GM19035 (cell line): Measurements from ENCODE around the gene TSC22D3.

Experiments
- ATAC-seq: cut with Tn5 transposase; IDR thresholded peaks from one replicate; pipeline ENCODE4 v1.9.1; 2021; ENCODE audit not compliant: unreplicated experiment

The TSC22D3 gene

DNA sequence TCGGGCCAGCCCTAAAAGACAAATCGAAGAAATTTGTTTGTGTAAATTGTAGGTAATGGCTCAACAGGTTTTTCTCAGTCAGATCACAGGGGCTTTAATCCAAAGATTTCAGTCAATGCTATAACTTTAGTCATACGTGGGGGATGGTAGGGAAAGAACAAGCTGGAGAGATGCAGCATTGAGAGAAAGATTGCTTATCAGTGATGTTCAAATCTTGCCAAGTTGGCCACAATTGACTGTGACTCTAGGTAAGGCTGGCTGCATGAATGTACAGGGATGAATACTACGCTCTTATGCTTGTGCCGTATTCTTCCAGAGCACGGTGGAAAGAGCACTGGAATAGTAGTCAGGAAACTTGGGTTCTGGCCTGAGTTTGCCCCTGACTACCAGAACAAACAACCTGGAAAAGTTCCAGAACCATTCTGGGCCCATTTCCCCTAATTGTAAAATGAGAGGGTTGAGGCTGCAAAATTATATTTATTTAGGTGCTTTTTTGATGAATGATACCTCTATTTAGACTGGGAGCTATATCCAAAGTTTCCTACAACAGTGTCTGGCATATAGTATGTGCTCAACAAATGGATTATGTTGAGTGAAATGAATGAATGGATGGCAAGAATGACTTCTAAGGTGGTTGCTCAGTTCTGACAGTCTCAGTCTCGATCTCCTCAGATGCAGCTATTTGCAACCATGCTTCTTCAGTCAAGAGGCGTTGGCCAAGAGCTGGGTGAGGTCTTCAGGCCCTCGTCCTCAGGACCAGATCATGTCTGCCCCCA, 44.4 kb downstream of the TSC22D3 start:
- ATAC-seq = no peak

DNA sequence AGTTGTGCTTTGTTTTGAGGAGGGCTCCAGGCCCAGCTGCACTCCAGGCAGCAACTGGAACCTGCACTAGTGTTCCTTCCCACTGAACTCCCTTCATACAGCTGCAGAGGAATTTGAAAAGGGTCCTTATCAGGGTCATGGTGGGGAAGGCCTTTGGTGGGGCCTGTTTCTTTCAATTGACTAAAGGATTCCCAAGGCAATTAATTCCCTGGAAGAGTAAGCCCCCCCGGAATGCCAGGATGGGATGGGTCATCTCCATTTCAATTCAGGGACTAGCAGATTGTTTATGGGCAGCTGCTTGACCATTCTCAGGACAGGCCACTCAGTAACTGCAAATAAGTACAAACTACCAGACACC, 45.3 kb downstream of the TSC22D3 start:
- ATAC-seq = no peak

DNA sequence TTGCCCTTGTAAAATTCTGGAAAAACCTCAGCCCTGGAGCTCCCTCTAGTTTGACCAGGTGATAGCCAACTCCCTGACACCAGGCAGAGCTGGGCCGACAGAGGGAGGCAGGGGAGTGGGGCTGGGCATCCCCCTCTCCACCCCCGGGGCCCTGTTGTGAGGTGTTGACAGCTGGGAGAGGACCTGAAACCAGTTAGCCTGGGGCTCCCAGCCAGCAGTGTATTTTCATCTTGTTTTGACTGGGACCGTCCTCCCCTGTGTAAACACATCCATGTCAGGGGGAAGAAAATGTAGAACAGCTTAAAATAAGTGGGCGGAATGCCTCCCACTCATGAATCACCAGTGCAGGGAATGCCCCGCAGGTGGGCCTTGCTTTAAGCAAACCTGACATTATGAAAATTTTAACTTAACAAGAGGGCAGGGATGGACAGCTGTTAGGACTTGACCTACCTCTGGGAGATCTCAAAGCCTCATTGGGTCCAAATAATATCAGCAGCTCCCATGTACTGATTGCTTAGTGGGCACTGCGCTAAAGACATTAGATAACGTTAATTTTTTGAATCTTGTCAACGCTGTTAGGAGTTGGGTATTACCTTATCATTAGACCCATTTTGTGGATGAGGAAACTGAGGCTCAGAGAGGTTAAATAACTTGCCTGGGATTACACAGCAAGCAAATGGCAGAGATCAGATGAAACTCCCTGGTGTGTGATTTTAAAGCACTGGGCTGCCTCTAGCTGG, 45.9 kb downstream of the TSC22D3 start:
- ATAC-seq = peak; percentile 89

DNA sequence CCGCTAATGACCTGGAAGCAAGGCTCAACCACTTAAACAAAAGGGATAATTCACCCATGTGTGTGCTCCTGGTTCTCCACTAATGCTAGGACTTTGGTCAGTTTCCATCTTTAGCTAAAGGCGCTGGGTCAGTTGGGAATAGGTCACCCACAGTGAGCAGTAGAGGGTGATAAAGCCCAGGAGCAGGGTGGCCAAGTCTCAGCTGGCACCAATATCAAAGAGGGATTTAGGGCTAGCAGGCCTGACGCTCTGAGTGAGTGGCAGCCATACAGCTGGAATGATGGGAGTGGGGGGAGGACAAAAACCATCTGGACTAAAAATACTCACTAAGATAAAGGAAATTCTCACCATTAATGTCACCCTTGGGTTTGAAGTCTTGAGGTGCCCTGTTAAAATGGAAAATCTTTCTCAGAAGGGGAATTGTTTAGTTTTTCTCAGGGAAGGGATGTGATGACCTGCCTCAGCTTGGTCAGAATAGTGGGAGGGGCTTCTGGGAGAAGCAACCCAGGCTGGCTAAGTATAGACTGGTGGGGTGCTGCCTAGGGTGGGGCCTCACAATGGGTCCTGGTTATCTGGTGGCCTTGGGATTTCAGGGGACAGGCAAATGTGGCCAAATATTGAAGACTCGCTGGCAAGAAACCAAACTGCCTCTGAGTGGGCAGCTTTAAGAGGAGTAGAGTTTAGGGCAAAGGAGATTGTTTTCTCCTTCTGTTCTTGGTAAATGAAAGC, 47.1 kb downstream of the TSC22D3 start:
- ATAC-seq = no peak

DNA sequence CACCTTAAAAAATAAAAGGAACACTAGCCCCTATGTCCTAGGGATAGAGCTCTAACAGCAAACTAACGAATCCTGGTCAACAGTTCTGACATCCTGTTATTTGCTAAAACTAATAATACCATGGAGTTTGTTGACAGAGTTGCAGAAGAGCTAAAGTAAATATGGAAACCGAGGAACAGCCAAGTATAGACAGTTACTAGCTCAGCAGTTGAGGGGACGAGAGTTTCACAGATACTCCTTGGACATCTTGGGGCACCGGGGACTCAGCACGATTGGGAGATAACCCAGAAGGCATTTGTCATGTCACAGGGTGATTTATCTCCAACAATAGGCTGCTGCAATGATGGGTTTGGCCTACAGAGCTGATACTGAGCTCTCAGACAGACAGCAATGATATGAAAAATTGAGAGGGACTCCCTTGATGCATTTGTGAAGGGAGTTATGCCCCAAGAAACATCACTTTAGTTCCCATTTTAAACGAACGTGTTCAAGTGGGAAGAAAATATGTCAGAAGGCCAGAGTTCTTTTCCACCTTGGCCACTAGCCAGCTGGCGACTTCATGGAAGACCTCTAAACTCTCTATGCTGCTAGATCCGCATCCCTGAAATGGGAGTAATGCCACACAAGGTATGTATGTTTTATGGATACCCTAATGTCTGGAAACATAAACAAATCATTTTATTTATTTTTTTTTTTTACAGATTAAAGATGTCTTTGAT, 48.6 kb downstream of the TSC22D3 start:
- no peak for ATAC-seq

DNA sequence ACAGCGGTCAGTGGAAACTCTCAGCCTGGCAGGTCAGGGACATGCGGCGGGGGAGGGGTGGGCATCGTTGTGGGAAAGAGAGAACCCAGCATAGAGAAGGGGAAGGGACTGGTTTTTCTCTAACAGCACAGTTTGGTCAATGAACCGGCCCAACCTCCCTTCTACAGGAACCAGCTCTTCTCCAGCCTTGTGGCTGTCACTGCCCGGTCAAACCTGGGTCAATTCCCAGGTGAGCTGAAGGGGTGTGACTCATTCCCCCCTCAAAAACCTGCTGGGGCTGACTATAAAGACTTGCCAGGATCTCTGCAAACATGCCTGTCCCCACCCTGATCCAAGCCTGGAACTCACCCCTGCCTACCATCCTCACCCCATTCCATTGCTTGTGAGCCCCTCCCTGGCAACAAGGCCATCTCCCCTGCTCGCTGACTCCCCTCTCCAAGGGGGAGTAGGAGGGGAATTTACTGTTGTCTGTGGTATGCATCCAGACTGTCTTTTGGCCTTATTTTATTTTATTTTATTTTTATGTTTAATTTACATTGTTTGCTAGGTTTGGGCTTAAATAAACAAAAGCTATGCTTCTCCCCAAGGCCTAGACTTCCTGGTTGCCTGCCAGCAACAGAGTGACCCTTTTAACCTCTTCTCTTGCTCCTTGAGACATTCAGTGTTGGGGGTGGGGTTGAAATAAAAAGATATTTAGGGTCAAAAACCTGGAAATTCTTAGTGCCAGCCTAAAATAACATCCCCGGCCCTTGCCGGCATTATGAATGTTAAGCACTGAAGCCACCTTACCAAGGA, 49.6 kb downstream of the TSC22D3 start:
- no peak for ATAC-seq

DNA sequence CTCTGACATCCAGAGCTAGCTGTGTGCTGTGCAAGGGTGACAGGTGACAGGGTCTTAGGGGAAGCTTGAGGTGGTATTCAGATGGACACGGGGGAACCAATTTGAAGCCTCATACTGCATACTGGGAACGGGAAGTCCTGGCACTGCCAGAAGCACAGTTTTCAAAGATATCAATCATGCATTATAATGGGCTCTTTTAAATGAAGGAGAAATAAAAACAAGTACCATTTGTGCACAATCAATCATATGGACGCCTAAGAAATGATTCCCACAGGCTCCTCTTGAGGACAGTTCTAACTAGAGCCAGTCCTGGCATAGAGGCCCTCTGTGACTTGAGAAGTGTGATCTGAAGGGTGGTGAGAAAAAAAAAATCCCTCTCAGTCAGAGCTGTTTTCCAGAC, 50.9 kb downstream of the TSC22D3 start:
- ATAC-seq = no peak

DNA sequence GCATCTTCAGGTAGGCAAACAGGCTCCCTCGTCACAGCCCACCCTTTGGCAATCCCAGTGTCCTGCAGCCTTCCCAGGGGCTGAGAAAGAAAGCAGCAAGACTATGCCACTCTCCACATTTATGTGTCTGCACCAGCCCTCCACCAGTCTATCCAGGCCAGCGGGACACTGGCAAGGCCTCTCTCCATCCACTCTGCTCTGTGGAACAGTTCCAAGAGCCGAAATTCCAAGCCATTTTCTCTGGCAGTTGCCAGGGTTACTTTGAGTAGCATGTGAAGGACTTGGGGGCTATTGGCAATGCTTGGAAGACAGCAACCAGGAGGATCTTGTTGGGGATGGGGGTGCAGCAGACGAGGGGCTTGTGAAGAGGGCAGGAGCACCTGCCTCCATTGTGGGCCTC, 52.1 kb downstream of the TSC22D3 start:
- no peak for ATAC-seq

DNA sequence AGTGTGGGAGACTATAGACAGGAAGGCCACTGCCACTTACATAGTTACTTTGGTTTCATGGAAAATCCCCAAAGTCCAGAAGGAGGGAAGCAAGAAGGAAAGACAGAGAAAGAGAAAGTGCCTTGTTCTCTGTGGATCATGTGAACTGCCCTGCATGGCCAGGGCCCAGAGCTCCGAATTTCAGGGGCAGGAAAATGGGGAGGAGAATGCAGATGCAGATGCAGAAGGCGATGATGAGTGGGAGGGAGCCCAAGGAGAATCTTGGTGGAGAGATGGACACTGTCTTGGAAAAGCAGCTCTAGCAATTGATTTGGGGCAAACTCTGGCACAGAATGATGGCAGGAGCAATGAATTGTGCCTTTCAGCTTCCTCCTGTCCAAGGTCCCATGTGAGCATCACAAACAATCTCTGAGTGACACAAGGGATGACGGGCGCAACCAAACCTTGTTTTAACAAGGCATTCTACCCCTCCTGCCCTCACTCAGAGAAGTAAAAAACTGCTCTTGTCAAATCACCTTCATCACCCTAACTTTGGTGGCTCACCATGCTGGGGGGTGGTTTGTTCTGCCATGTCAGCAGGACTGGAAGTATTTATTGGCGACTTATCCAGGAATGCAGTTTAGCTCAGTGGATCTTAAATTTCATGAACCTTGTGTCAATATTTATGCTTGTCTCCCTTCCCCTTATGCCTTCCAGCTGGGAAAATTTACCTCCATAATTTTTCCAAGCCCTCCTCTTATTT, 53.5 kb downstream of the TSC22D3 start:
- no peak for ATAC-seq

DNA sequence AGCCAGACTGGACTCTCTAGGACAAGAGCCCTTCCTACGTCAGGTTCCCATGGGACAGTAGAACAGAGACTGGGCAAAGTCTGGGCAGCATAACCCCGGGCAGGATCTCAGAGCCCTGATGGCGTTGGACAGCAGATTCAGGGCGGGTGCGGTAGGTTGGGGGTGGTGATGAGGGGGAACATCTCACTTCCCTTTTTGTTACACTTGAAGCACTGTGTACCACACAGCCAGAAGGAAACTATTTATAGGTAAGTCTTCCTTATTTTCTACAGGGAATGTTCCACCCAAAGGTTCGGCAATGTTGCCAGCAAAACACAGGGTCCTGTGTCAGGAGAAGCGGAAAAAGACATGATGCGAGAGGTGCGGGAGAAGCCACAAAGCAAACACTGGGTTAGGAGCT, 54.3 kb downstream of the TSC22D3 start:
- peak; percentile 43 for ATAC-seq

DNA sequence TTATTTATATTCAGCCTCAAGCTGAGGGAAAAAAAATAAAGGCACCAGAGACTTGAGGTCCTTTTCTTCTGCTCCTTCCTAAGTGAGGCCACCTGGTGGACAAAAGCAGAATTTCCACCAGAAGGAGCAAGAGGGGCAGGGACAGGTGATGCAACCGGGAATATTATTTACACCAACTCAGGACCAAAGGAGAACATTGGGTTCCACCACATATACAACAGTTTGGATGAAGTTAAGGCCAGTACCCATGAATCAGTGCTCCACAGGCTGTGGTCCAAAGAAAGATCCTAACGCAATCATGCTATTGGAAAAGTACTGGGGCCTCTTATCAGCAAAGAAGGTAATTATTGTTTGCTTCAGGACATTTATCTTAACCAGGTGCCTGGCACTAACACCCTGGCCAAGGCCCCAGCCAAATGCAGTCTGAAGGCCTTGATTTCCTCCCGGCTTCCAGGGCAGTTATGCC, 57.4 kb downstream of the TSC22D3 start:
- no peak for ATAC-seq

DNA sequence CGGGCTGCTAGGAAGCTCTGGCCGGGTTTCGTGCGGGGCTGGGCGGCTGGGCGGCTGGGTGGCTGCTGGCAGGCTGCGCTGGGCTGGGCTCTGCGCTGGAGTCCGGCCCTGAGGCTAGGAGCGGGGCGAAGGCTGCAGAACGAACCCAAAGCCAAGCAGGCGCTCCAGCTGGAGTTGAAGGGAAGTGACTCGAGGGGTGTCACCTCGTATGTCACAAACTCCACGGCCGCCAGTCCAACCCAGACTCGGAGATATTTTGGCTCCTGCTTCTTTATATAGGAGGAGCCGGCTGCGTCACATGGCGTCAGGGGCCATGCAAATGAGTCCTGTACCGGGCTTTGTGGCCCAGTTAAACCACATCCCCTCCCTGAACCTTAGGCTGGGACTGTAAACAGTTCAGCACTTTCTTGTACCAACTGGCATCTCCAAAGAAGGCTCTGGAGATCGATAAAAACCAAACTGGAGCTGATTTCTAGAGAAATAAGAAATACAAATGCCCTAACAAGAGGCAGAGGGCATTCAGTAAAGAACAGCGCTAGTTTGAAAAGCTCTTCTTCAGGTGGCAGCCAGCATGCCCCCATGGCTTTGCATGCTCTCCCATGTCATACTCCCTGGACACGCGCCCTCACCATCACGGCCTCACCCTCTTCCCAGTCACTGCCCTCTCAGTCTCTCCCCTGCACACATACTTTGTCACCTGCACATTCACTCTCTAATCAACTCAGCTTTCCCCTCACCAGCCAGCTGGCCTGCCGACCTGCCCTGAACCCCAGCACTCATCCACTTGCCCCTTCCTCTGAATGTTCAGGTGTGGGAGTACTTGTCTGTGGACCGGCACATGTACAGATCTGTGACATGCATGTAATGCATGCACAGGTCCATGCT, 58.5 kb downstream of the TSC22D3 start:
- ATAC-seq = peak; percentile 79

DNA sequence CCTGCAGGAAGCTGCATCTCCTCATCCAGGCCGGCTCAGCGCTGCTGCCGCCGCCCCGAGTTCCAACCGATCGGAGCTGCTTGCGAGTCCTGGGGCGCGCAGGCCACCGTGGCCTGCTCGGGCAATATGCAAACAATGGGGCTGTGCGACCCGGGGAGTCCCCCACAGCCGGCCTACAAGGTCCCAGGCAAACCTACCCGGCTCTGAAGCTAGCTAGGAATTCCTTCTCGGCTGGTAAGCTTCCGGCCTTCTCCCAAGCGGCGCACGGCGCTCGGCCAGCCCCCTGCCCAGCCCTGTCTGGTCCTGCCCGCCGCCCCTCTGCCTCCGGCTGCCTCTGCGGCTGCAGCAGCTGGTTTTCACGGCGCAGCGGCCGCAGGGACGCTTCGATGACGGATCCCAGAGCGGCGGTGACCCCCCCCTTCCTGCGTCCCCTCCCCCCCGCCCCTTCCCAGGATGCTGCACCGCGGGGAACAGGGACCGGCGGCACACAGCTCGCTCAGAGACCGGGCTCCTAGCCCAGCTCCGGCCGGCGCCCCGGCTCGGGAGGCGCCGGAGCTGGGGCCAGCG, 59.4 kb downstream of the TSC22D3 start:
- peak; percentile 34 for ATAC-seq

DNA sequence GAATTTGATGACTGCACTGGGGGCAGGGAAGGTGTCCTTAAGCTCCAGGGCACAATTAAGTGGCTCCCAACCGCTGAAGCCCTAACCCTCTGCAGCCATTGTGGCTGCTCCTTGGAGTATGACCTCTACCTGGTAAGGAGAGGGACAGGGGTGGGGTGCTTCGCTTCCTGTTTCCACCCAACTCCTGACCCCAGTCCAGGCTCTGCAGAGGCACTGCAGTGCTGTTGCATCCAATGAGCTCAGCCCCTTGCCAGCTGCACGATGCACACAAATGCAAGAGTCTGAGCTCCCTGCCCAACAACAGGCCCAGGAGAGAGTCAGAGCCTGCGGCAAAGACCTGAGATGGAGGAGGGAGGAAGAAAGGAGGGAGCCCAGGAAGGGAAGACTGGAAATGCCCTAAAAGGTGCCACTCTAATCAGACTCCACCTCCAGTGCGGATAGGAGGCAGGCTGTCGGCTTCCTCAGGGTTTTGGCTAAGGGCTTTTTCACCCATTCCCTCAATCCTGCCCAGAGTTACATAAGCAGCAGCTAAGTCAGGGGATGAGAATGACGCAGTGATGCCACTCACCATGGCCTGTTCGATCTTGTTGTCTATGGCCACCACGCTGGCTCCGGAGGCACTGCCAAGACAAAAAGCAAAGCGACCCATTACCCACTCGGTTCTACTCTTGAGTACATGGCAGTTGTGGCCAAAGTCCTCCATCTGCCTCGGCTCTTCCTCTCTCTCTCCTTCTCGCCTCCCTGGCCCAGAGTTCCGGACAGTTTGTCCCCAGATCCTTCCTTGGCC, 60.1 kb downstream of the TSC22D3 start:
- ATAC-seq = no peak

DNA sequence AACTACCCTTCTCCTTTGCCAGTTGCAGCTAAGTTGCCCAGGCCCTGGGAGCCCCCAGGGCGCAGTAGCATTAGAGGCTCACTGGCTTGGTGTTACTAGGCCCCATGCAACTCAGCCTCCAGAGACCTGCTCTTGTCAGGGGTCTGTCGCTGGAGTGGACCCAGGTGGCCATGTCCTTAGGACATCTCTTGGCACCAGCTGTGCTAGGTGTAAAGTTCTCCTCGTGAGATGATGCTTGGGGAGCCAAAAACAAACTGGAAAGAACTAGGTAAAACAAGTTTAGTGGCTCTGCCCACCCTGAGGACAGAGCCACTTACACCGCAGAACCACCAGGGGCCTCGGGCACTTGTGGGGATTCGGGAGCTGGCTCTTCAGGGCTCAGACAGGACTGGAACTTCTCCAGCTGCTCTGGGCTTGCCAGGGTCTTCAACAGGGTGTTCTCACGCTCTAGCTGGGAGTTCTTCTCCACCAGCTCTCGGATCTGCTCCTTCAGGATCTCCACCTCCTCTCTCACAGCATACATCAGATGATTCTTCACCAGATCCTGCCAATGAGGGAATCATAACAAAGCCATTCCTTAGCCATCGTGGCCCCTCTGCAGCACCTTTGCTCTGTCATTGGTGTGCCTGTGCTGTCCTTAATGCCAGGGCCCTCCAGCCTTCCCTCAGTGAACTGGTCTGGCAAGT, 61.2 kb downstream of the TSC22D3 start:
- ATAC-seq = no peak

DNA sequence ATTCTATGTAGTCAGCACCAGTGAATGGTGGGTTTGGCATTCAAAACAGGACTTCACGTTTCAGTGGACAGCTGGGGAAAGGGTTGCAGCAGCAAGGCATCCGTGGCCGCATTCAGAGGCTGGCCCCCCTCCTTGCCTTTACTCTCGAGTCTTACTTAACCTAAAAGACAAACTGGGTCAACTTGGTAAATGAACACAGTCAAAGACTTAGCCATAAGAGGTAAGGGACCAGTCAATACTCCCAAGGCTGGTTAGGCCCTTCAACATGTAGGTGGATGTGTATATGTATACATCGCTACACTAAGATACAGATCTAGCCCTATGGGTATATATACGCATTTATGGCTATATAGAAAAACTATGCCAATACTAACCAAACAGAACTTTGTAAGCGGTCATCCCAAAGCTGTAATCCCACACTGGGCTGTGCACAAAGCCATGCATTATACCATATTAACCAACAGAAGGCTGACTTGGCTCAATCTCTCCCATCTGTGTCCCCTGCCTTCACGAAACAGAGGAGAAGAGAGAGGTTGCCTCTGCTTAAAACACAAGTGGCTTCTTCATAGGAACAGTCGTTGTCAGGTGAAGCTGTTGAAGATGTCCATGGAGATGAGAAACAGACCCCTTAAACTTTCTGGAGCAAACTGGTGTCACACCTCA, 61.9 kb downstream of the TSC22D3 start:
- ATAC-seq = no peak

DNA sequence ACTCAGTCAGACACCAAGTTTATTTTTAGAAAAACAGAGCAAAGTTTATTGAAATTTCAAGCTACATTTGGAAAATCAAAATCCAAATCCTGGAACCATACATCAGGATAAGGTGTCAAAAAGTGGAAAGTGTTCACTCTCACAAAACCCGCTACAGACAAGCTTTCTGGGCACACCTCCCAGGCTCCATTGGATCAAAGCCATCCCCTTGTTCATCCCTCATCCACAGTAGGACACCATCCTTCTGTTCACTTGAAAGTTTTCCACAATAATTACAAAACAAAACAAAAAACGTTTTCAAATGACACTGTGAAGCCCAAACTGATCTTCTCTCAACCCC, 62.4 kb downstream of the TSC22D3 start:
- no peak for ATAC-seq
